ENCODE measurements around the gene IFNL4.
"Not testable (repeated sequence)": the region's sequence is repeated elsewhere in the genome, so short reads cannot be mapped to it uniquely, and the experiment has no call there.

The IFNL4 gene

DNA sequence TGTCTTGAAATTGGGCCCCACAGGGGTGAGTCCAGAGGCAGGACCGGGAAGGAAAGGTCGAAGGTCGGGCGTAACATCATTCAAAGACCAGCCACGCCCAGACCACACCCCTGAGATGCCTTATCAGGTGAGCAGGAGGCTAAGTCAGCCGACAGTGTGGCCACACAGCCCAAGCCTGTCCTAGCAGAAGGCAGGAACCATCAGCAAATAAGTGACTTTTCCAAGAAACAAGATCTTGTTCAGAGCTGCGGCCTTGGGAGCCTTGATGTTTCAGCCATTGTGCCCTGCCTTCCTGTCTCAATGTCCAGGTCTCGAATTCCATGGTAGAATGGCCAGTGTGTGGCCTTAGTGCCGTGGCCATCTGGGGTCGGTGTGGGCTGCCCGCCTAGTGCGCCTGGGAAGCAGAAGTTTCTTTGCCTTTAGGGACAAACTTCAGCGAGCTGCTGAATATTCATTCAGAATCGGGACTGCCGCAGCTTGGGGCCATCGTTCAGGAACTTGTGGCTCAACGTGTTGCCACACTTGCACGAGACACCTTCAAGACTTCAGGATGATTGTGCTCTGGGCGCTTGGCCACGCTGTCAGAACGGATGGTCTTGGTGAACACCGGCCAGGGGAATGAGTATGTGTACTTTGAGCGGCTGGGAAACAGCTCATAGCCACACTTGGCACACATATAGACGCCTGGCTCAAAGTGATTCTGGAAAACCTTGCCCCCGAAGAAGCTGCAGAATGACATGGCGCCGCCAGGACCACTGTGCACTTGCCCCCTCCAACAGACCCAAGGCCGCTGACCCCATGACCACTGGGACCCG, 6.1 kb upstream of the IFNL4 start:
- no peak for DNase-seq

DNA sequence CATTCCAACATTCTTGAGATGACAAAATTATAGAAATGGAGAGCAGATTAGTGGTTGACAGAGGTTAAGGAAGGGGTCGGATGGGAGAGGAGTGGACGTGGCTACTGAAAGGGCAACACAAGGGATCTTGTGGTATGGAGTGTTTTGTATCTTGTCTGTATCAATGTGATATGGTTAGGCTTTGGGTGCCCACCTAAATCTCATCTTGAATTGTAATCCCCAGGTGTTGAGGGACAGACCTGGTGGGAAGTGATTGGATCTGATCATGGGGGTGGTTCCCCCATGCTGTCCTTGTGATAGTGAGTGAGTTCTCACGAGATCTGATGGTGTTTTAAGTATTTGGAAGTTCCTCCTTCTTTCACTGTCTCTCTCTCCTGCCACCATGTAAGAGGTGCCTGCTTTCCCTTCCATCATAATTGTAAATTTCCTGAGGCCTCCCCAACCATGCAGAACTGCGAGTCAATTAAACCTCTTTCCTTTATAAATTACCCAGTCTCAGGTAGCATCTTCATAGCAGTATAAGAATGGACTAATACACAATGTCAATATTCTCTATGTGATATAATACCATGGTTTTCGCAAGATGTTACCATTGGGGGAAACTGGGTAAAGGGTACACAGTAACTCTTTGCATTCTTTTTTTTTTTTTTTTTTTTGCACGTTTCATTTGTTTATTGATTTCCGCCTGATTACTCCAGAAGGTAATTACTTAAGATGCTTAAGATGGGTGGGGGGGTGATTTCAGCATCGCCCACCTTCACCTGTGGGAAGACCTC, 4.9 kb upstream of the IFNL4 start:
- DNase-seq: no peak

DNA sequence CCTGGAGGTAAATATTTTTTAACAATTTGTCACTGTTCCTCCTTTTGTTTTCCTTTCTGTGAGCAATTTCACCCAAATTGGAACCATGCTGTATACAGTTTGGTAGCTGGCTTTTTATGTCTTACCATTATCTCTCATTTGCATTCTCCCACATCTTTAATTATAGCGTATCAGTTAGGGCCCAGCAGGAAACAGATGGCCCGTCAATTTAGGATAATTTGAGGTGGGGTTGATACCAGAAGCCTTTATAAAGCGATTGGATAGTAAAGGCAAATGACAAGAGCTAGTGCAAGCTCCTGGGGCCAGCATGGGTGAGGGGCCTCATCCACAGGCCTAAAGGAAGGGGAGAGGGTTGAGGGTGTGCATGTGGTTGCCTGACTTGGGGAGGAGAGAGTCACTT, 3.8 kb upstream of the IFNL4 start:
- DNase-seq: no peak

DNA sequence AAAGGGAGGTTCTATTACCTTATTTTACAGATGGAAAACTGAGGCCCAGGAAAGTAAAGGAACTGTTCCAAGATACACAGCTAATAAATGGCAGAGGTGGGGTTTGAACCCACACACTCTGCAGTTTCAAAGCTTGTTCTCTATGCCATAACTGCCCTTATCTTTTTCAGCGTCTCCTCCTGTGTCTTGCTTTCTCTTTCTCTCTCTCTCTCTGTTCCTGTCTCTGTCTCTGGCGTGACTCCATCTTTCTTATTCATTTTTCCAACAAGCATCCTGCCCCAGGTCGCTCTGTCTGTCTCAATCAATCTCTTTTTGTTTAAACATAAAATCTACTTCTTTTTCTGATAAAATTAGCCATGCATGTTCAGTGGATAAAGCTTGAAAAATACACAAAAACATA, 3.2 kb upstream of the IFNL4 start:
- DNase-seq: no peak

- DNase-seq: no peak
Observed at GRCh38 chr19:39251081-39251480, 2.4 kb upstream of the IFNL4 start.

DNA sequence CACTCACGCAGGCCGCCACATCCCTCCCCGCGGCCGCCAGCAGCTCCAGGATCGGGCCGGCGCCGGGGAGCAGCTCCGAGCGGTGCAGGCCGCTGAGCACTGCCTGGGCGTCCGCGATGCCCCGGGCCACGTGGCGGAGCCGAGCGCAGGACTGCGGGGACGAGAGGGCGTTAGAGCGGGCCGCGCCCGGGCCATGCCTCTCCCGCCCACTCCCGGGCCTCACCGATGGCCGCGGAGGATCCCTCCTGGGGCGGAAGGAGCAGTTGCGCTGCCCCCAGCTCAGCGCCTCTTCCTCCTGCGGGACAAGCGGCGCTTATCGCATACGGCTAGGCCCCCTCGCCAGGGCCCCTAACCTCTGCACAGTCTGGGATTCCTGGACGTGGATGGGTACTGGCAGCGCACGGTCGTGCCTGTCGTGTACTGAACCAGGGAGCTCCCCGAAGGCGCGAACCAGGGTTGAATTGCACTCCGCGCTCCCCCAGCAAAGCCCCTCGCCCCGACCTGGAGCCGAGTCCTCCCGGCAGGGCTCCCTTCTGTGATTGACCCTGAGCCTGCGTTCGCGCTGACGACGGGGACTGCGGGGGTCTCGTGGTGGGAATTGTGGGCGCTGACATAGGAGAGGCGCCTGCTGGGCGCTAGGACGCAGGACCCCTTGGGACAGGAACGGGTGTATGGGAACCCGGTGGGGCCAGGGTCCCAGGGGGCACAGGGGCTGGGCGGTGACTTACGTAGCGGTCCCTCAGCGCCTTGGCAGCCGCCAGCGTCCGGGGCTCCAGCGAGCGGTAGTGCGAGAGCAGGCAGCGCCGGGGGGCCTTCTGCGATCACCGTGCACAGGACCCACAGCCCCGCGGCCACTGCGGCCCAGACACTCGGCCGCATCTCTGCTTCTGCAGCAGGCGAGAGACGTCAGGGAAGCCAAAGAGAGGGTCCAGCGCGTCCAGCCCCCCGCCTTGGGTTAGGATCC, 673 bp downstream of the IFNL4 start:
- DNase-seq: no peak

GRCh38 chr19:39246951-39247669, 1.5 kb downstream of the IFNL4 start:
- no peak for DNase-seq

DNA sequence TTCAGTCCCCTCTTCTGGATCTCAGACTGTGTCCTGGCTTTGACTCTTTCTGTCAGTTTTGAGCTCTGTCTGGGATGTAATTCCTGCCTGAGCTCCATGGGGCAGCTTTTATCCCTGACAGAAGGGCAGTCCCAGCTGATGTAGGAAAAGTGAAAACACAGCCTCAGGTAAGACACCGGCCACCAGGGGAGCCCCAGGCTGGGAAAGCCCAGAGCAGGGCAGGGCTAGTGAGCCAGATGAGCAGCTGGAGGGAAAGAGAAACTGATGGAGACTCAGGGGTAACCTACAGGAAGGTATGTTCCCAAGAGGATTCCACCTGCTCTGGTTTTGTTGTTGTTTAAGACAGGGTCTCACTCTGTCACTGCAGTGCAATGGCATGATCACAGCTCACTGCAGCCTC, 3.5 kb downstream of the IFNL4 start:
- DNase-seq: not testable (repeated sequence)

- not testable (repeated sequence) for DNase-seq
Observed at GRCh38 chr19:39244410-39245100, 4.1 kb downstream of the IFNL4 start, which contains the start of gene IFNL3. IFNL3 (minus strand) TSS chr19:39245006; CDS start chr19:39244967, 39 bp downstream.

- DNase-seq: not testable (repeated sequence)
Observed at GRCh38 chr19:39243741-39244140, 4.9 kb downstream of the IFNL4 start.

GRCh38 chr19:39240421-39240820, 8.2 kb downstream of the IFNL4 start:
- no peak for DNase-seq

- DNase-seq: no peak
Observed at GRCh38 chr19:39238944-39239343, 9.7 kb downstream of the IFNL4 start.

DNA sequence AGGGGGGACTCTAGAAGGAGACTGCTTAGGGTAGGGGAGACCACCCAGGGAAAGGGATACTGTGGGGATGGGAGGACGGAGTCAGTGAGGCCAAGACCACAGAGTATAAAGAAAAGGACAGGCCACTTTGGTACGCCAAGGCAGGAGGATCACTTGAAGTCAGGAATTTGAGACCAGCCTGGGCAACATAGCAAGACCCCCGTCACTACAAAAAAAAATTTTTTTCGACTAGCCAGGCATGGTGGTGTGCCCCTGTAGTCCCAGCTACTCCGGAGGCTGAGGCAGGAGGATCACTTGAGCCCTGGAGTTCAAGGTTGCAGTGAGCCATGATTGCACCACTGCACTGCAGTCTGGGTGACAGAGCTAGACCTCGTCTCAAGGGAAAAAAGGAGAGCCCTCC, 10.4 kb downstream of the IFNL4 start:
- DNase-seq: no peak

DNA sequence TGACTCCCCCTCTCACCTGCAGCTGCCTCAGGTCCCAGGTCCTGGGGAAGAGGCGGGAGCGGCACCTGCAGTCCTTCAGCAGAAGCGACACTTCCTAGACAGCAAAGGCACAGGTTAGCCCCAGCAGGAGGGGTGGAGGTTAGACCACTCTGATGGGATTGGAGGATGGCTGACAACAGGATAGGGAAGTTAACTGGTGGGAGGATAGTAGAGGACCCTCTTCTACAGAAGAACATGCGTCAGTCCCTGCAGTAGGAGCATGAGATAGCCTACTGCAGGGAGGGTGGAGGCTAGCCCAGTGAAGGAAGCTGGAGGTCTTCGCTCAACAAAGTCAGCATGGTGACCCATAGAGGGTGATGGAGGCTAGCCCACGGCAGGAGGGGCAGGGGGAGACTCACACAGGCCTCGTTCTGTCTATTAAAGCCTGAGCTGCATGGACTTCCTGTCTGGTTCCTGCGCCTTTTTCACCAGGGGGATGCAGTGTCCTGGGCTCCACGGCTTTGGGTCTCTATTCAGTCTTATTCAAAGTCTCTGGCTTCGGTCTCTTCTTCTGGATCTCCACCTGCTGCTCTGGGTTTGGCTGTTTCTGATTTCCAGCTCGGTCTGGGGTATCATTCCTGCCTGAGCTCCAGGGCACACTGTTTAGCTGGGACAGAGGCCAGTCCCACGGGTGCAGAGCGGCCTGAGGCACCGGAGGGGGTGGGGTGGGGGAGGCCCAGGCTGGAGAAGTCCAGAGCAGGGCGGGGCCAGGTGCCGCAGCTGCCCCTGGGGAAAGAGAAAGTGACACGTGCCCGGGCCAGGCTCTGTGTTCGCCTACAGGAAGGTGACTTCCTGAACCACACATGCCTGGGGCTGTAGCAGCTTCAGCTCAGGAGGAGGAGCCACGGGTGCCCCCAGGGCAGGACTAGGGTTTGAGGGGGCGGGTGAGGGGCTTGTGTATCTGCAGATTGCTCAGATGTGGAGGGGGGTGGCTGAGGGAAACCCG, 11.2 kb downstream of the IFNL4 start:
- DNase-seq: no peak

DNA sequence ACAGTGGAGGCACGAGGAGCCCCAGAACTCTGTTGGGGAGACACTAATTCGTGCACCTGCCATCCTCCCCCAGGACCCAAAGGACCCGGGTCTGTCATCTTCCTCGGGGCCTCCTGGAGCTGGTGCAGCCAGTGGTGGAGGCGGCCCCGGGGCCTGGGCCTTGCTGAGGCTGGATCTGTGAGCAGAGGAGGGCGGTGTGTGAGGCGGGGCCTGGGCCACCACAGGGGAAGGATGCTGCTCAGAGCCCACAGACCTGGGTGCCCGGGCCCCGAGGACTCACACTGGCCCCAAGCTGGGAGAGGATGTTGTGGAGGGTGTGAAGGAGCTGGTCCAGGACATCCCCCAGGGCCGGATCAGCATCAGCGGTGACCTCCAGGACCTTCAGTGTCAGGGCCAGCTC, 12.1 kb downstream of the IFNL4 start:
- no peak for DNase-seq

DNA sequence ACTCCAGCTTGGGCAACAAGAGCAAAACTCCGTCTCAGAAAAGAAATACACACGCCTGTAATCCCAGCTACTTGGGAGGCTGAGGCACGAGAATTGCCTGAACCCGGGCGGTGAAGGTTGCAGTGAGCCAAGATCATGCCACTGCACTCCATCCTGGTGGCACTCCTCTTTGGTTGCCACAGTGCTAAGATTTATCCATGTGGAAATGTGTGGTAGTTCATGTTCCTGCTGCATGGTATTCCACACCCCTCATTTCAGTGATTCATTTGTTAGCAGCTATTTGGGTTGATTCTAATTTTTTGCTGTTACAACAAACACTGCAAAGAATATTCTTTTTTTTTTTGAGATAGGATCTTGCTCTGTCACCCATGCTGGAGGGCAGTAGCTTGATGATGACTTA, 15.9 kb downstream of the IFNL4 start:
- DNase-seq: no peak

- no peak for DNase-seq
Observed at GRCh38 chr19:39230096-39230764, 18.4 kb downstream of the IFNL4 start.

DNA sequence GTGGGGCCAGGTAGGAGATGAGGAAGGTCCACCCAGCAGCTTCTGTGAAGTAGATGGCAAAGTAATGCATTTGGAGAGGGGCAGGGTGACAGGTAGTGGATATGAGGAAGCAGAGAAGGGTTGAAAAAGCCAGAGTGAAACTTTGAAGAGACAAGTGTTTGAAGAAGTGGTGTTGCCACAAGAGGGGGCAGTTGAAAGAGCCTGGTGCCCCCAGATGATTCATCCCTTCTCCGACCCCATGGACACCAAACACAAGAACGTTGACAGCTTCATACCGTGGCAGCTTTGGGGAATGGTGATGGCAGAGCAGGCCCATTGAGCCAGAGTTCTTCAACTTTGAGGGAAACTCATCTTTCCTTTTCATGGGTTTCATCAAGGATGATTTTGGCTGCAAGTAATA, 23.7 kb downstream of the IFNL4 start:
- no peak for DNase-seq

- DNase-seq: no peak
Observed at GRCh38 chr19:39223703-39224279, 24.9 kb downstream of the IFNL4 start.
